ENCODE measurements around the gene TSEN15. TPM values are rescaled to one million over a fixed set of nuclear protein-coding genes. Genes with fewer than 3 reads are reported as not detected.

TSEN15 gene
- total RNA-seq, 4 donors from 2014 or later = 2.6 to 16.5 (median 8.0) TPM

DNA sequence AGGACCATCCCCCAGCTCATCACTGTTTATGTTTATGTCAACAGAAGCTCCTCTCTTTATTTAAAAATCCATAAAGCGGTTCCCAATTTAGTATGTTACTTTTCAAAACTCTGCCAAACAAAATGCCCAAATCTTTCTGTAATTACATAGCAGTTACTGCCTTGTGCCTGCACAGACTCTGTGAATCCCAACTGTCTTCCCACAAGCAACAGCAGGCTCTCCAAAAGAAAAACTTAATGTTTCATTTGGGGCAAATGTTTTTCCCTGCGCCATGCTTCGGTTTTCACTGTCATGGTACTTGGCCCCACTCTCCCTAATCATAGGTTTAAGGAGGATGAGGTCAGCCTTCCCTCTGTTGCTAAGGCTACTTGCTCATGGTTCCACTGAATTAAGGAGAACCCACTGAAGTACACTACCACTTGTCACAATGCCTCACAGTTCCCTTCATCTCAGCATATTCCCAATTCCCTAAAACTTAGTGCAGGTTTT lies 18.6 kb upstream of the TSEN15 start:
- H3K27ac ChIP-seq = no peak overlapping the region
- H3K9me3 ChIP-seq = no peaks in the 10 kb centered on the region
- TF ChIP-seq POLR2A (IDR thresholded peaks at IDR 0.05) = no peak
- TF ChIP-seq, protein P1, sequence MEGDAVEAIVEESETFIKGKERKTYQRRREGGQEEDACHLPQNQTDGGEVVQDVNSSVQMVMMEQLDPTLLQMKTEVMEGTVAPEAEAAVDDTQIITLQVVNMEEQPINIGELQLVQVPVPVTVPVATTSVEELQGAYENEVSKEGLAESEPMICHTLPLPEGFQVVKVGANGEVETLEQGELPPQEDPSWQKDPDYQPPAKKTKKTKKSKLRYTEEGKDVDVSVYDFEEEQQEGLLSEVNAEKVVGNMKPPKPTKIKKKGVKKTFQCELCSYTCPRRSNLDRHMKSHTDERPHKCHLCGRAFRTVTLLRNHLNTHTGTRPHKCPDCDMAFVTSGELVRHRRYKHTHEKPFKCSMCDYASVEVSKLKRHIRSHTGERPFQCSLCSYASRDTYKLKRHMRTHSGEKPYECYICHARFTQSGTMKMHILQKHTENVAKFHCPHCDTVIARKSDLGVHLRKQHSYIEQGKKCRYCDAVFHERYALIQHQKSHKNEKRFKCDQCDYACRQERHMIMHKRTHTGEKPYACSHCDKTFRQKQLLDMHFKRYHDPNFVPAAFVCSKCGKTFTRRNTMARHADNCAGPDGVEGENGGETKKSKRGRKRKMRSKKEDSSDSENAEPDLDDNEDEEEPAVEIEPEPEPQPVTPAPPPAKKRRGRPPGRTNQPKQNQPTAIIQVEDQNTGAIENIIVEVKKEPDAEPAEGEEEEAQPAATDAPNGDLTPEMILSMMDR (IDR thresholded peaks at IDR 0.05) = no peak
- no peak for TF ChIP-seq POLR2AphosphoS5 (IDR thresholded peaks at IDR 0.05)
- TF ChIP-seq EP300 (IDR thresholded peaks at IDR 0.05; ENCODE audit: low read depth) = no peak
- H3K4me3 ChIP-seq = no peak overlapping the region
- no peak for DNase-seq
- intact Hi-C loops (cut with DNase I; ENCODE audit: low total_unique reads) = no loop called here
- H3K36me3 ChIP-seq = no peaks in the 10 kb centered on the region
- peaks cover 38% of the 10 kb centered on the region for H3K27me3 ChIP-seq
- WGBS, 2 donors (ENCODE audit: low coverage in 1 of 2) = 68 to 81% methylated on average over 3 of the region's 3 CpGs
- H3K4me1 ChIP-seq = peaks cover 0 to 17% (median 12%) of the 10 kb centered on the region in 4 donors
- in situ Hi-C loops (cut with MboI; ENCODE audit: low pct_ligation_motif_present in 1 of 4, low pct_unique_long_range_greater_than_20kb in 1 of 4, low sequenced_read_pairs in 3 of 4) = no loop called here

DNA sequence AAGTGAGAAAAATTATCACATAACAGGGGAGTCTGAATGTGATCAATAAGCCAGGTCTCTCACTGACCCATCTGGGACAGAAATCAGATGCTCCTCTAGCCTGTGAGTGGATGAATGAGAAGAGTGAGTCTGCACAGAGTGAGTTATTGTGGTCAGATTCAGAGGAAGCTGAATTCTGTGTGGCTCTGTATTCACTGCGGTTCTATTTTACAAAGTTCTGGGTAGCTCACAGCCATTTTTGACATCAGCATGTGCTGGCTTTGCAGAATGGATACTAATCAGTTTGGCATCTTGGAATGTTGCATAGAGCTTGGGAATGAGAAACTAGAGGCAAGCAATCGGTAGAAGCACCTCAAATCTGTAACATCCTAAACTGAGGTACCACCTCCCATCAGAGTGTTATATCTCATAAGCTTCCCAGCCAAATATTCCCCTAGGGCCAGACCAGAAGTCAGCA lies 17.8 kb upstream of the TSEN15 start:
- Histone ChIP-seq H3K4me1 (peaks cover 0 to 16% (median 12%) of the 10 kb centered on the region in 4 donors), H3K9me3 (no peaks in the 10 kb centered on the region), H3K27me3 (peaks cover 46% of the 10 kb centered on the region), H3K4me3 (no peak overlapping the region), H3K27ac (no peak overlapping the region), H3K36me3 (no peaks in the 10 kb centered on the region)
- in situ Hi-C loops (cut with MboI; ENCODE audit: low pct_ligation_motif_present in 1 of 4, low pct_unique_long_range_greater_than_20kb in 1 of 4, low sequenced_read_pairs in 3 of 4) (no loop called here), intact Hi-C loops (cut with DNase I; ENCODE audit: low total_unique reads) (no loop called here)
- WGBS, 2 donors (ENCODE audit: low coverage in 1 of 2) = 74% methylated on average over 2 of the region's 2 CpGs; no CpG with 5 or more reads in 1 of the 2 donors
- TF ChIP-seq EP300 (IDR thresholded peaks at IDR 0.05; ENCODE audit: low read depth) = no peak
- TF ChIP-seq POLR2A (IDR thresholded peaks at IDR 0.05) = no peak
- TF ChIP-seq POLR2AphosphoS5 (IDR thresholded peaks at IDR 0.05) = no peak
- TF ChIP-seq, protein P1 (IDR thresholded peaks at IDR 0.05) = no peak
- no peak for DNase-seq

- TF ChIP-seq POLR2AphosphoS5 (IDR thresholded peaks at IDR 0.05) (no peak), EP300 (IDR thresholded peaks at IDR 0.05; ENCODE audit: low read depth) (no peak), POLR2A (IDR thresholded peaks at IDR 0.05) (no peak)
- TF ChIP-seq, protein P1 (IDR thresholded peaks at IDR 0.05) = no peak
- intact Hi-C loops (cut with DNase I; ENCODE audit: low total_unique reads) = no loop called here
- no peaks in the 10 kb centered on the region for H3K9me3 ChIP-seq
- no peak overlapping the region for H3K27ac ChIP-seq
- WGBS, 2 donors (ENCODE audit: low coverage in 1 of 2) = 78 to 90% methylated on average over 2 of the region's 2 CpGs
- in situ Hi-C loops (cut with MboI; ENCODE audit: low pct_ligation_motif_present in 1 of 4, low pct_unique_long_range_greater_than_20kb in 1 of 4, low sequenced_read_pairs in 3 of 4) = no loop called here
- no peak overlapping the region for H3K4me3 ChIP-seq
- H3K27me3 ChIP-seq = peaks cover 55% of the 10 kb centered on the region
- H3K4me1 ChIP-seq = peaks cover 0 to 16% (median 12%) of the 10 kb centered on the region in 4 donors
- no peak for DNase-seq
- H3K36me3 ChIP-seq = no peaks in the 10 kb centered on the region
Measured at GRCh38 chr1:184034761-184035379, 16.7 kb upstream of the TSEN15 start.

DNA sequence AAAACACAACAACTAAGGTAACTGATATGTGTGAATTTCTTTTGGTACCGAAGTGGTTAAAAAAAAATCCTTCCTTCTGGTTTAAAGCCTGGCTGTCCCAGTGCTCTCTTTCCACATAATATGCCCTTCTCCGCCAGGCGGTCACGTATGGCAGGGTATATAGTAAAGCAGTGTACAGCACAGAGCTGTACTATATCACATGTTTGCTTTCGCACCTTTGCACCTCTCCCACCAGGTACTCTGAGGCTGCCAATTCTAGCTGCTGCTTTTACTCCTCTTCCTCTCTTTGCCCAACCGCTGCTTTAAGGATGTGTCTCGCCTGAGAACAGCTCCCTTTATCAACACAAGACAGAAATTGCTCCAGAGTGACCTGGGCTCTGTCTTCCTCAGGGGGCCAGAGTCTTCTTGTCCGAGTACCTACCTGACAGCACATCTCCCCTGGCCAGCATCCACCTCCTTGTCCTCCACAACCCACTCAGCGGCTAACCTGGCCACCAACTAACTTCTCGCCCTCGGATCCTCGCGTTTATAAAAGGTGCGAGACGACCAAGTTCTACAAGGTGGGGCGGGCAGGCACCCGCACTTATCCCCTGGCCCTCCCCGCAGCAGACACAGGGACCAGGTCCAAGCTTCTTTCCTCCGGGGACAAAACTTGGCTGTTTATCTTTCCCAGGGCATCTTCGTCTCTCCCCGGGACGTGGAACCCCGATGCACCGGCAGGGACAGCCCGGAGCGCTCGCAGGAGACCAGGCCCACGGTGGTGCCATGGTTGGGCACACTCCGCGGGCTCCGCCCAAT lies 15.6 kb upstream of the TSEN15 start:
- Histone ChIP-seq H3K4me3 (peak overlapping the region; percentile 32 to 60 (median 56)), H3K27ac (peak overlapping the region in 3 of 4 donors; percentile 30 to 66 (median 63)), H3K27me3 (peaks cover 56% of the 10 kb centered on the region), H3K9me3 (no peaks in the 10 kb centered on the region), H3K4me1 (peaks cover 0 to 16% (median 12%) of the 10 kb centered on the region in 4 donors), H3K36me3 (no peaks in the 10 kb centered on the region)
- no peak for DNase-seq
- intact Hi-C loops (cut with DNase I; ENCODE audit: low total_unique reads) (no loop called here), in situ Hi-C loops (cut with MboI; ENCODE audit: low pct_ligation_motif_present in 1 of 4, low pct_unique_long_range_greater_than_20kb in 1 of 4, low sequenced_read_pairs in 3 of 4) (no loop called here)
- TF ChIP-seq POLR2A (IDR thresholded peaks at IDR 0.05) (no peak), POLR2AphosphoS5 (IDR thresholded peaks at IDR 0.05) (no peak), EP300 (IDR thresholded peaks at IDR 0.05; ENCODE audit: low read depth) (no peak)
- TF ChIP-seq, protein P1 (IDR thresholded peaks at IDR 0.05) = no peak
- 41 to 77% methylated on average over 4 to 19 of the region's 31 CpGs for WGBS, 2 donors (ENCODE audit: low coverage in 1 of 2)

All from transverse colon (tissue), 4 donors.